ENCODE results near the gene UBTF. TPM values are rescaled to one million over a fixed set of nuclear protein-coding genes. Genes with fewer than 3 reads are reported as not detected.

The UBTF gene
- total and polyA plus RNA-seq, 7 donors, result 26.8 to 58.4 (median 48.3) TPM

DNA sequence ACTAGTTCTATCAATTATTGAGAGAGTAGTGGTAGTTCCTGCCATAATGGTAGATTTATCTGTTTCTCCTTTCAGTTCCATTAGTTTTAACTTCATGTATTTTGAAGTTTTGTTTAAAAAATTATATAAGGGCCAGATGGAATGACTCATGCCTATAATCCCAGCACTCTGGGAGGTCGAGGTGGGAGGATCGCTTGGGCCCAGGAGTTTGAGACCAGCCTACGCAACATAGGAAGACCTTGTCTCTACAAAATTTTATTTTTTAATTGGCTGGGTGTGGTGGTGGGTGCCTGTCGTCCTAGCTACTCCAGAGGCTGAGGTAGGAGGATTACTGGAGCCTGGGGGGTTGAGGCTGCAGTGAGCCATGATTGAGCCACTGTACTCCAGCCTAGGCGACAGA is 14.1 kb upstream of the UBTF start:
- Histone ChIP-seq H3K36me3 (no peaks in the 10 kb centered on the region), H3K4me3 (no peak overlapping the region), H3K9me3 (no peaks in the 10 kb centered on the region), H3K27ac (no peak overlapping the region), H3K4me1 (no peaks in the 10 kb centered on the region), H3K27me3 (no peaks in the 10 kb centered on the region)
- TF ChIP-seq POLR2A (IDR thresholded peaks at IDR 0.05), result no peak
- intact Hi-C loops (cut with DNase I), result no loop called here
- no peak for DNase-seq
- WGBS, 2 donors, result 64 to 81% methylated on average over 5 of the region's 5 CpGs

GRCh38 chr17:44232061-44232460 is 12.6 kb upstream of the UBTF start:
- 90 to 91% methylated on average over 7 of the region's 7 CpGs for WGBS, 2 donors
- TF ChIP-seq POLR2A (IDR thresholded peaks at IDR 0.05), result no peak
- TF ChIP-seq, protein P1, sequence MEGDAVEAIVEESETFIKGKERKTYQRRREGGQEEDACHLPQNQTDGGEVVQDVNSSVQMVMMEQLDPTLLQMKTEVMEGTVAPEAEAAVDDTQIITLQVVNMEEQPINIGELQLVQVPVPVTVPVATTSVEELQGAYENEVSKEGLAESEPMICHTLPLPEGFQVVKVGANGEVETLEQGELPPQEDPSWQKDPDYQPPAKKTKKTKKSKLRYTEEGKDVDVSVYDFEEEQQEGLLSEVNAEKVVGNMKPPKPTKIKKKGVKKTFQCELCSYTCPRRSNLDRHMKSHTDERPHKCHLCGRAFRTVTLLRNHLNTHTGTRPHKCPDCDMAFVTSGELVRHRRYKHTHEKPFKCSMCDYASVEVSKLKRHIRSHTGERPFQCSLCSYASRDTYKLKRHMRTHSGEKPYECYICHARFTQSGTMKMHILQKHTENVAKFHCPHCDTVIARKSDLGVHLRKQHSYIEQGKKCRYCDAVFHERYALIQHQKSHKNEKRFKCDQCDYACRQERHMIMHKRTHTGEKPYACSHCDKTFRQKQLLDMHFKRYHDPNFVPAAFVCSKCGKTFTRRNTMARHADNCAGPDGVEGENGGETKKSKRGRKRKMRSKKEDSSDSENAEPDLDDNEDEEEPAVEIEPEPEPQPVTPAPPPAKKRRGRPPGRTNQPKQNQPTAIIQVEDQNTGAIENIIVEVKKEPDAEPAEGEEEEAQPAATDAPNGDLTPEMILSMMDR (IDR thresholded peaks at IDR 0.05), result no peak
- no peak for TF ChIP-seq EP300 (IDR thresholded peaks at IDR 0.05)
- no peak for TF ChIP-seq POLR2AphosphoS5 (IDR thresholded peaks at IDR 0.05)

GRCh38 chr17:44230140-44230539 is 10.7 kb upstream of the UBTF start:
- H3K36me3 ChIP-seq, result no peaks in the 10 kb centered on the region
- no peak for DNase-seq
- H3K27me3 ChIP-seq, result no peaks in the 10 kb centered on the region
- H3K9me3 ChIP-seq, result no peaks in the 10 kb centered on the region
- WGBS, 2 donors, result 89 to 92% methylated on average over 9 of the region's 9 CpGs
- TF ChIP-seq POLR2AphosphoS5 (IDR thresholded peaks at IDR 0.05) (no peak), EP300 (IDR thresholded peaks at IDR 0.05) (no peak), POLR2A (IDR thresholded peaks at IDR 0.05) (no peak)
- TF ChIP-seq, protein P1 (IDR thresholded peaks at IDR 0.05), result no peak
- no peak overlapping the region for H3K4me3 ChIP-seq
- intact Hi-C loops (cut with DNase I), result no loop called here
- H3K4me1 ChIP-seq, result no peaks in the 10 kb centered on the region
- no peak overlapping the region for H3K27ac ChIP-seq

More at GRCh38 chr17:44232061-44232460, 12.6 kb upstream of the UBTF start:
- intact Hi-C loops (cut with DNase I), result no loop called here
- no peaks in the 10 kb centered on the region for H3K27me3 ChIP-seq
- H3K27ac ChIP-seq, result no peak overlapping the region
- no peaks in the 10 kb centered on the region for H3K4me1 ChIP-seq
- no peak overlapping the region for H3K4me3 ChIP-seq
- no peaks in the 10 kb centered on the region for H3K36me3 ChIP-seq
- no peak for DNase-seq
- no peaks in the 10 kb centered on the region for H3K9me3 ChIP-seq

DNA sequence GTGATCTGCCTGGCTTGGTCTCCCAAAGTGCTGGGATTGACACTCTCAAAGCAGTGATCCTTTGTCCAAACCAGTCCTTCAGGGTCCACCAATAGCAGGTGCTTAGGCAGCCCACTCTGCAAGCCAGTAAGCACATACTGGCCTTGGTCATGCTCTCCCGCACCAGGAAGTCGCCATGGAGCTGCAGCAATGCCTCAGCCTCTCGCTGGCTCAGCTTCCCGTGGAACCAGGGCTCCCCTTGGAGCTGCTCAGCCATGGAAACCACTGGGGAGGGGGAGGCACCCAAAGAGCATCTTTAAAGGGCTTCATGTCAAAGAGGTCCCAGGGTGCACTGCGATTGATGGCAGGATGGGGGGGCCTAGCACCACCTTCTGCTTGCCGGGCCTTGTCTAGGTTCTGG is 9.6 kb upstream of the UBTF start:
- TF ChIP-seq, protein P1 (IDR thresholded peaks at IDR 0.05), result no peak
- TF ChIP-seq EP300 (IDR thresholded peaks at IDR 0.05) (no peak), POLR2A (IDR thresholded peaks at IDR 0.05) (no peak), POLR2AphosphoS5 (IDR thresholded peaks at IDR 0.05) (no peak)
- DNase-seq, result no peak
- intact Hi-C loops (cut with DNase I), result no loop called here
- H3K9me3 ChIP-seq, result no peaks in the 10 kb centered on the region
- no peak overlapping the region for H3K27ac ChIP-seq
- H3K4me1 ChIP-seq, result peaks cover 0 to 4% (median under 1%) of the 10 kb centered on the region in 4 donors
- no peaks in the 10 kb centered on the region for H3K36me3 ChIP-seq
- WGBS, 2 donors, result 87 to 90% methylated on average over 6 of the region's 6 CpGs
- no peaks in the 10 kb centered on the region for H3K27me3 ChIP-seq
- no peak overlapping the region for H3K4me3 ChIP-seq

GRCh38 chr17:44223541-44224071 is 4.1 kb upstream of the UBTF start:
- DNase-seq, result no peak

More at GRCh38 chr17:44223541-44224071, 4.1 kb upstream of the UBTF start:
- Histone ChIP-seq H3K4me1 (peaks cover 3 to 21% (median 20%) of the 10 kb centered on the region in 4 donors), H3K27me3 (no peaks in the 10 kb centered on the region), H3K4me3 (no peak overlapping the region), H3K36me3 (no peaks in the 10 kb centered on the region), H3K27ac (peak overlapping the region; percentile 99 to 100 (median 100)), H3K9me3 (no peaks in the 10 kb centered on the region)
- intact Hi-C loops (cut with DNase I), result loop anchor here (2.0 kb wide), 1 partner anchor 85 kb away; the partner anchor contains the start of gene RUNDC3A
- 17 to 57% methylated on average over 7 of the region's 7 CpGs for WGBS, 2 donors
- TF ChIP-seq EP300 (IDR thresholded peaks at IDR 0.05) (no peak), POLR2AphosphoS5 (IDR thresholded peaks at IDR 0.05) (peak in 1 of 4 donors; percentile 7), POLR2A (IDR thresholded peaks at IDR 0.05) (no peak)
- TF ChIP-seq, protein P1 (IDR thresholded peaks at IDR 0.05), result no peak
